ENCODE results near the gene ANKLE1. TPM values are rescaled to one million over a fixed set of nuclear protein-coding genes. Genes with fewer than 3 reads are reported as not detected.

The ANKLE1 gene
- total RNA-seq, 1 experiment from 2014 or later: 16.5 TPM

- Histone ChIP-seq H3K23me2 (ENCODE audit: insufficient read length, low read depth, low read length, poor library complexity, severe bottlenecking) (peaks cover 5% of the 10 kb centered on the region), H3K9me3 (ENCODE audit: control insufficient read depth, low read depth, low read length) (no peaks in the 10 kb centered on the region), H3K4ac (ENCODE audit: low read depth, low read length) (no peak overlapping the region), H3K79me1 (ENCODE audit: insufficient read depth, low read depth, low read length, poor library complexity, severe bottlenecking) (no peaks in the 10 kb centered on the region), H2BK12ac (ENCODE audit: insufficient read length, low read depth, low read length) (no peak overlapping the region), H3K14ac (ENCODE audit: insufficient read depth, low read length) (no peak overlapping the region), H3K23ac (ENCODE audit: insufficient read length, low read depth, low read length) (no peak overlapping the region), H2BK5ac (ENCODE audit: insufficient read length, low read length) (no peak overlapping the region), H3K4me2 (ENCODE audit: insufficient read depth, insufficient read length, low read length) (no peak overlapping the region), H3K79me2 (ENCODE audit: insufficient read depth, low read length) (no peaks in the 10 kb centered on the region), H3T11ph (ENCODE audit: low read length) (no peak overlapping the region), H2AK5ac (ENCODE audit: insufficient read length, low read length) (no peak overlapping the region), H3K27ac (ENCODE audit: insufficient read length, low read depth, low read length) (no peak overlapping the region), H4K20me1 (ENCODE audit: control insufficient read depth, insufficient read depth, insufficient read length) (peaks cover 4% of the 10 kb centered on the region), H4K8ac (replicated peaks; ENCODE audit: insufficient read length, low read depth, low read length) (no peak overlapping the region), H4K91ac (ENCODE audit: insufficient read length, low read depth, low read length) (no peak overlapping the region), H3K18ac (ENCODE audit: insufficient read length, low read depth, low read length) (no peak overlapping the region), H3K27me3 (ENCODE audit: insufficient read depth, low read length) (no peaks in the 10 kb centered on the region; the same call in 1 of the 2 replicates), H2AFZ (ENCODE audit: low read length) (no peak overlapping the region), H3K56ac (ENCODE audit: insufficient read length, low read depth, low read length) (no peak overlapping the region), H4K5ac (ENCODE audit: insufficient read length, low read depth, low read length) (no peak overlapping the region), H3K4me1 (ENCODE audit: insufficient read depth, low read length) (no peaks in the 10 kb centered on the region), H2BK15ac (ENCODE audit: low read depth, low read length) (no peak overlapping the region), H3K9ac (ENCODE audit: extremely low read depth, insufficient read length, low read length) (no peak overlapping the region), H2BK20ac (ENCODE audit: low read depth, low read length, poor library complexity, severe bottlenecking) (no peak overlapping the region), H2BK120ac (ENCODE audit: low read depth, low read length, poor library complexity, severe bottlenecking) (no peak overlapping the region)
- Mint-ChIP-seq H3K4me3 (no peak overlapping the region), H3K4me1 (peaks cover 7 to 16% of the 10 kb centered on the region in 2 experiments; a peak in 3 of 4 replicates), H3K36me3 (ENCODE audit: insufficient read depth in 1 of 3, low read depth in 3 of 3) (peaks cover 18 to 24% (median 24%) of the 10 kb centered on the region in 3 experiments), H3K27ac (no peak overlapping the region; a peak in 1 of 7 replicates), H3K9me3 (no peaks in the 10 kb centered on the region; a peak in 1 of 5 replicates), H3K27me3 (ENCODE audit: low read depth) (peaks cover 4% of the 10 kb centered on the region)
- WGBS (ENCODE audit: extremely low coverage, insufficient read length, low lambda C conversion rate): no CpG with 5 or more reads among the region's 9 CpGs
- TF ChIP-seq CTCF (conservative IDR thresholded peaks at IDR 0.05): no peak
- no peak for DNase-seq
Measured at GRCh38 chr19:17286752-17287151, 5.1 kb downstream of the ANKLE1 start.

Data from H9 (cell line).